GM20431 (cell line): ENCODE data around the gene EXD2.
"Not testable (repeated sequence)": the region's sequence is repeated elsewhere in the genome, so short reads cannot be mapped to it uniquely, and the experiment has no call there.

Source experiments
- in situ Hi-C: fragments of 300-500 bp; cut with MseI, MboI; formaldehyde crosslinking; loops from one replicate; pipeline ENCODE4 v1.15.0; 2020; ENCODE audit warnings: low sequenced_read_pairs; ENCODE audit not compliant: unreplicated experiment

The EXD2 gene

GRCh38 chr14:69193721-69194120 lies 2.4 kb downstream of the EXD2 start:
- in situ Hi-C loops, result no loop called here

GRCh38 chr14:69199786-69200185 lies 8.5 kb downstream of the EXD2 start:
- in situ Hi-C loops, result no loop called here

- in situ Hi-C loops, result no loop called here
These were observed 13.5 kb downstream of the EXD2 start for GRCh38 chr14:69204753-69205152.

GRCh38 chr14:69207435-69208041 lies 16.2 kb downstream of the EXD2 start:
- in situ Hi-C loops, result no loop called here

- in situ Hi-C loops, result no loop called here
These were observed 17.4 kb downstream of the EXD2 start for GRCh38 chr14:69208666-69209065.

- in situ Hi-C loops, result no loop called here
These were observed 23.1 kb downstream of the EXD2 start for GRCh38 chr14:69214393-69214792.

- in situ Hi-C loops, result not testable (repeated sequence)
These were observed 26.4 kb downstream of the EXD2 start for GRCh38 chr14:69217663-69218062.

GRCh38 chr14:69224946-69225345 lies 33.6 kb downstream of the EXD2 start:
- in situ Hi-C loops, result loop anchor here (25.0 kb wide), 1 partner anchor 337 kb away; the partner anchor contains the start of gene CCDC177

- in situ Hi-C loops, result loop anchor here (25.0 kb wide), 1 partner anchor 336 kb away; the partner anchor contains the start of gene CCDC177
These were observed 34.9 kb downstream of the EXD2 start for GRCh38 chr14:69226178-69226577.

GRCh38 chr14:69226736-69227135 lies 35.4 kb downstream of the EXD2 start:
- in situ Hi-C loops, result loop anchor here (25.0 kb wide), 1 partner anchor 336 kb away; the partner anchor contains the start of gene CCDC177

GRCh38 chr14:69231486-69231885 lies 40.2 kb downstream of the EXD2 start:
- in situ Hi-C loops, result loop anchor here (25.0 kb wide), 1 partner anchor 331 kb away; the partner anchor contains the start of gene CCDC177

- in situ Hi-C loops, result loop anchor here (25.0 kb wide), 1 partner anchor 330 kb away; the partner anchor contains the start of gene CCDC177
These were observed 41.1 kb downstream of the EXD2 start for GRCh38 chr14:69232388-69232787.

GRCh38 chr14:69234106-69234505 lies 42.8 kb downstream of the EXD2 start:
- in situ Hi-C loops, result loop anchor here (25.0 kb wide), 1 partner anchor 328 kb away; the partner anchor contains the start of gene CCDC177

GRCh38 chr14:69235708-69236107 lies 44.4 kb downstream of the EXD2 start:
- in situ Hi-C loops, result loop anchor here (25.0 kb wide), 1 partner anchor 327 kb away; the partner anchor contains the start of gene CCDC177

- in situ Hi-C loops, result loop anchor here (25.0 kb wide), 1 partner anchor 325 kb away; the partner anchor contains the start of gene CCDC177
These were observed 45.8 kb downstream of the EXD2 start for GRCh38 chr14:69237142-69237541.

GRCh38 chr14:69237584-69237983 lies 46.3 kb downstream of the EXD2 start:
- in situ Hi-C loops, result loop anchor here (25.0 kb wide), 1 partner anchor 325 kb away; the partner anchor contains the start of gene CCDC177

- in situ Hi-C loops, result loop anchor here (25.0 kb wide), 1 partner anchor 323 kb away; the partner anchor contains the start of gene CCDC177
These were observed 47.6 kb downstream of the EXD2 start for GRCh38 chr14:69238883-69239282.

- in situ Hi-C loops, result loop anchor here (25.0 kb wide), 1 partner anchor 322 kb away; the partner anchor contains the start of gene CCDC177
These were observed 49.4 kb downstream of the EXD2 start for GRCh38 chr14:69240527-69241173.

GRCh38 chr14:69241577-69241976 lies 50.3 kb downstream of the EXD2 start:
- in situ Hi-C loops, result loop anchor here (25.0 kb wide), 1 partner anchor 321 kb away; the partner anchor contains the start of gene CCDC177

- in situ Hi-C loops, result loop anchor here (25.0 kb wide), 1 partner anchor 320 kb away; the partner anchor contains the start of gene CCDC177
These were observed 51.3 kb downstream of the EXD2 start for GRCh38 chr14:69242311-69243224.
